HG02943 (cell line): ENCODE data around the gene PLS1.
"Not testable (repeated sequence)": the region's sequence is repeated elsewhere in the genome, so short reads cannot be mapped to it uniquely, and the experiment has no call there.

Experiments used
- ATAC-seq: cut with Tn5 transposase; IDR thresholded peaks from one replicate; pipeline ENCODE4 v1.9.1; 2021; ENCODE audit warnings: mild to moderate bottlenecking, low read depth, moderate library complexity; ENCODE audit not compliant: unreplicated experiment

Gene PLS1

DNA sequence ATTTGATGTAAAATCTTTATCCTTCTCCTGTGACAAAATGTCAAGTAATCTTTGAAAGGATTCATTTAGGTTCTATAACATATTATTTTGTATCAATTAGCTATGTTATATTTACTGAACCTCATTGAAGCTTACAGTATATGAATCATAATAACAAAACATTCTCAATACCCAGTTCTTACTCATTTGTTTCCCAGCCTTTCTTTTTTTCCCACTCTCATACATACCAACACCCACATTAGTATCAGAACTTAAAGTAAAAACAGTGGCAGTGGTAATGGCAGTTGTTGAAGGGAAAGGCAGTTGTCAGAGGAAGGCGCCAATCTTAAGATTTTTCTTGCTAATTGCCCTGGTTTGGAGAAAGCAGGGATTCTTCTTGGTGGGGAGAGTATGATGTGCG is 94.4 kb downstream of the PLS1 start:
- ATAC-seq = no peak

GRCh38 chr3:142691527-142691926 is 95.3 kb downstream of the PLS1 start:
- ATAC-seq = no peak

DNA sequence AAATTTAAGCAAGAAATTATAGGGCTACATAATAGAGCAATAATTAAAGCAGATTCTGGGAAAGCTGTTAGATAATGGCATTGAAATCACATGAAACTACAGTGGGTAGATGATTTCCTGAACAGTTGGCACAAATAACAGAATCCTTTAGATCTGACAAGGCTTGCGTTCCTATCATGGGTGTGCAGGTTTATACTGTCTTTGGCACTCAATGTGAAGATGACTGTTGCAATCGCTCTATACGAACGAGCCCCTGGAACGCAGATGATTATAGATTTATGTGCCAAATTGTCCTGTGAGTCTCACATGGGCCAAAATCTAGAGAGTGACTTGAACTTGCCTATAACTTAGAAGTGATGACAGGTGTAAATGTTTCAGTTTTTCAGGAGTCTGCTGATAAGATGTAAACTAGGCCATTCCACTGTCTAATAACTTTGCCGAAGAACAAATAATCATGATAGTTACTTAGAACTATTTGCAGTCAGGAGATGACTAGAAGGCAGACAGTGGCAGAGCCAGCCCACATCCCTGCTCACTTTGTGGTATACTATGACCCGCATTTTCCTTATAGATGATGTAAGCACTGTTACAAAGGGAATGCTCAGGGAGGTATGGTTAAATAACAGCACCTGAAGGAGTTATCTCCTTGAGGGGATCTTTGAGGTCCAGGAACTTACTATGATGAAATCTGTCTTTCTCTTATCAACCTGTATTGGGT is 97.1 kb downstream of the PLS1 start:
- no peak for ATAC-seq

- no peak for ATAC-seq
Measured at GRCh38 chr3:142694225-142694624, 98.0 kb downstream of the PLS1 start.

DNA sequence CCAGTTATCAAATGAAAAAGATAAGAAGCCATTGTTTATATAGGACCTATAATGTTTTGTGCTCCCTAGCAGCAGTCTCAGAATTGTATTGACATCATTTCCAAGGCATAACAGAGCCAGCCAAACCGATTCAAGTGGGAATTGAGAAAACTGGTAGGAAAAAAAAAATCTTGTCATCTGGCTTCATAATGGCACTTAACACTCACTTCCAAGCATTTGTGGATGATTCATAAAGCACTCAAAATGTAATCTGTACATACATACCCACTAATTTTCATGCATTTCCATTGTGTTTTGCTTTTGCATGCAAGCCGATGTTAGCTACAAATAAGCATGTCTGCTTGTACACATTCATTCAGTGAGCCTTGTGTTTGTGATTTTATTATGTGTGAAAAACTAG is 109.0 kb downstream of the PLS1 start:
- no peak for ATAC-seq

- no peak for ATAC-seq
Measured at GRCh38 chr3:142706321-142707127, 110.3 kb downstream of the PLS1 start.

- no peak for ATAC-seq
Measured at GRCh38 chr3:142709207-142709606, 113.0 kb downstream of the PLS1 start.

GRCh38 chr3:142714882-142715281 is 118.7 kb downstream of the PLS1 start:
- not testable (repeated sequence) for ATAC-seq

DNA sequence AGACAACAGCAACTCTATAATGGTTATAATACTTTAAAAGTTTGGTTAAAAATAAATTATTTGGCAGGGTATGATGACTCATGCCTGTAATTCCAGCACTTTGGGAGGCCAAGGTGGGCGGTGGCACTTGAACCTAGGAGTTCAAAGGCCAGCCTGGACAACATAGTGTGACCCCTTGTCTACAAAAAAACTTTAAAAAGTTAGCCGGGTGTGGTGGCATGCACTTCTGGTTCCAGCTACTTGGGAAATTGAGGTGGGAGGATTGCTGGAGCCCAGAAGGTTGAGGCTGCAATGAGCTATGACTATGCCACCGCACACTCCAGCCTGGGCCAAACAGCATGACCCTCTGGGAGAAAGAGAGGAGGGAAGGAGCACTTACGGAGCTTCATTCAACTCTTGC is 119.9 kb downstream of the PLS1 start:
- ATAC-seq = no peak

- peak; percentile 34 for ATAC-seq
Measured at GRCh38 chr3:142723665-142723967, 127.4 kb downstream of the PLS1 start.

DNA sequence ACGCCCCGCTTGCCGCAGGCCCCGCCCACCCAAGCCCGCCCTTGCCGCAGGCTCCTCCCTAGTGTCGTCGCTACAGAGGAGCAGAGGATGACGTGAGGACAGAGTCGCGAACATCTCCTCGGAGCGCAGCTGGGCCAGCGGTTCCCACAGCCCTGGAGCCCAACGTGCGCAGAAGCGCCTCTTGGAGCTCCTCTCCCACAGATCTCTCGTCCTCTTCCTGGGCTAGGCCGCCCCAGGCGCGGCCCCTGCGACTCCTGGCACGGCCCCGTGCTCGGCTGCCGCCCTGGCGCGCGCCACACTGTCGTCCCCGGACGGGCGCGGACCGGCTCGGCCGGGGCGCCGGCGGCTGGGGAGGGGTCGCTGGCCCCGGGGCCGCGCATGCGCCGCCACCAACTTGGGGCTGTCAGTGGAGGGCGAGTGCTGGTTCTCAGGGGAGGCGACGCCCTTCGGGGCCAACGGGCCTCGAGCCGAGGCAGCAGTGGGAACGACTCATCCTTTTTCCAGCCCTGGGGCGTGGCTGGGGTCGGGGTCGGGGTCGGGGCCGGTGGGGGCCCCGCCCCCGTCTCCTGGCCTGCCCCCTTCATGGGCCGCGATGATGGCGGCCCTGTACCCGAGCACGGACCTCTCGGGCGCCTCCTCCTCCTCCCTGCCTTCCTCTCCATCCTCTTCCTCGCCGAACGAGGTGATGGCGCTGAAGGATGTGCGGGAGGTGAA is 127.9 kb downstream of the PLS1 start, which contains the start of gene TRPC1:
Gene TRPC1, plus strand, starts transcription at position 67 of the 714 bp plus-strand sequence. Its CDS starts 526 bp downstream, at position 593.
- peak; percentile 96 for ATAC-seq

- ATAC-seq = no peak
Measured at GRCh38 chr3:142724682-142725356, 128.6 kb downstream of the PLS1 start.

GRCh38 chr3:142725357-142725739 is 129.2 kb downstream of the PLS1 start:
- ATAC-seq = no peak

DNA sequence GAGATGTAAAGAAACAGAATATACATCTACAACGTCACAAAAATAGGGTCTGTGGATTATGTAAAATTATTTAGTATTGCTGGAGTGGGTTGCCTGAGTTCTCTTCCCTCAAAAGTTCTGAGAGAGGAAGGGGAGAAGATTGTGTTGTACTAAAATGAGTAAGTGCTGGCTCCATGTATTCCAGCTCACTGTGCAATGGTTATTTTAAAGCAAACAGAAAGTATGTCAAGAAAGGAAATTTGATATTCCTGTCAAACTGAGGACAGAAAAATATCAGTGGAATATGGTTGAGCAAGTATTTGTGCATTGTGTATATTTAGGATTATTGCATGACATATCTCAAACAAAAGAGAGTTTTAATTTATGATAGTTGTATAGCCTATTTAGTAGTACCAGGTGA is 129.8 kb downstream of the PLS1 start:
- no peak for ATAC-seq

DNA sequence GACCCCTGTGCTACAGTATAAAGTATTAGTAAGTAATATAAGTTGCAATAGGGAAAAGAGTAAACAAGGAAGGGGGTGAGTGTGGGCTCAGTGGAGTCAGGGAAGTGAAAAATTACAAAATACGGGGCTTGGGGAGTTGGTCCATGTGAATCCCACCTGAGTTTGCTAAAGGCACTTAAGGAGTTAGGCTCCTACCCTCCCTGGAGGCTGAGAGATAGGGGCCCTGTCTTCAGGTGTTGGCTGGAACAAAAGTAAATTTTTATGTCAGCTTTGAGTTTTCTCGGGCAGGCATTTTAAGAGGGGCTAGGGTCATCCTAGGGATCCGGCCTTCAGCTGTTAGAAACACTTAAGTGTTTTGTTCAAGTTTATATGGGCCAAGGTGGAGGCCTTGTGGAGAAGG is 135.9 kb downstream of the PLS1 start:
- ATAC-seq = no peak

GRCh38 chr3:142734834-142735233 is 138.6 kb downstream of the PLS1 start:
- no peak for ATAC-seq

DNA sequence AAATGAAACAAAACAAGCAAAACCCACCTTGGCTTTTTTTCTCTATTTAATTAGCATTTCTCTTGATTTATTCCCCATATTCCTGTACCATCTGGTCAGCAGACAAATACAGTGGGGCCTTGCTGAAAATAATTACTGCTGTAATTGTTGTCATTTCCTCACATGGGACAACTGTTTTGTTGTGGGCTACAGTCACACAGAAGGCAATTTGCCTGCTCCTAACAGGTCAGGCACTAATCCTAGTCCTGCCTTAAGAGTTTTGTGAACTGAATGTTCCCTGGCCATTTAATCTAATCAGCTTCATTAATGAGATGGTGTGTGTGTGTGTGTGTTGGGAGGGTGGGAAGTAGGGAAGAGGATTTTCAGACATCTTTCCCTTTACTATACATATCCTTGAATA is 139.3 kb downstream of the PLS1 start:
- no peak for ATAC-seq

DNA sequence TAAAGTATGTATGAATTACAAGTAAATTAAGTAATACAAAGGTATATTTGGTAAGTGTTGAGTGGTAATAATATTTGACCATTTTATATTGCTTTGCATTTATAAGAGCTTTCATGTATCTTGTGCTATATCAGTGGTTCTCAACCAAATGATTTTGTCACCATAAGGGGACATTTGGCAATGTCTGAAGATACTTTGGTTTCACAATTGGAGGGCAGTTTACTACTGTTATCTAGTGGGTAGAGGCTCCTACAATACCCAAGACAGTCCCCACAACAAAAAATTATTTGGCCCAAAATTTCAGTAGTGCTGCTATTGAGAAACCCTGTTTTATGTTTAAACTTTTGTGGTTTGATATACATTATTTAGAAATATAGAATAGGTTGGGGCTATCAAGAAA is 142.2 kb downstream of the PLS1 start:
- ATAC-seq = no peak

DNA sequence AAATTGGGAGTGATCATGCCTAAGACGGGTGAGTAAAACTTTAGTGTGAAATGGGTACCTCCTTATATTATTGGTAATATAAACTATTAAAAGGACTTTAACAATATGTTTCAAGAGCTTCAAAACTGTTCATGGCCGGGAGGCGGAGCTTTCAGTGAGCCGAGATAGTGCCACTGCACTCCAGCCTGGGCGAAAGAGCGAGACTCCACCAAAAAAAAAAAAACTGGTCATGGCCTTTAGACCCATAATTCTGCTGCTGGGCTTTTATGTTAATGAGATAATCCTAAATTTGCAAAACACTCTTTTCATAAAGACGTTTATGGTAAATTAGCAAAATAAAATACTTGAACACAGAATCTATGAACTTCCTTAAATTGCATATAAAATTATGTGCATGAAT is 150.5 kb downstream of the PLS1 start:
- no peak for ATAC-seq

GRCh38 chr3:142750531-142750930 is 154.3 kb downstream of the PLS1 start:
- not testable (repeated sequence) for ATAC-seq

GRCh38 chr3:142752605-142753004 is 156.4 kb downstream of the PLS1 start:
- ATAC-seq = not testable (repeated sequence)
